GM23338 (cell line): ENCODE results near the gene ZSWIM9. TPM values are rescaled to one million over a fixed set of nuclear protein-coding genes. Genes with fewer than 3 reads are reported as not detected.

Experiments used
- ATAC-seq: fragments of 200-7000 bp; cut with Tn5 transposase; 3 replicates; pipeline ENCODE4 v1.9.1; 2020
- DNase-seq: peaks from one replicate; pipeline ENCODE4 v3.0.0-alpha.2; 2015; ENCODE audit warnings: low spot score
- H2AFZ ChIP-seq: fragments of 200-600 bp; sonication (generic); 2 replicates; pipeline ENCODE4 v1.8.0; 2016; ENCODE audit warnings: antibody characterized with exemption, mild to moderate bottlenecking, moderate library complexity
- H3F3A ChIP-seq: fragments of 200-600 bp; sonication (generic); replicated peaks from 2 replicates; pipeline ENCODE4 v1.8.0; 2017; ENCODE audit warnings: antibody characterized with exemption, mixed run types, low read depth
- H3K27ac ChIP-seq: fragments of 200-600 bp; sonication (generic); 2 replicates; pipeline ENCODE4 v1.6.1; 2016; ENCODE audit warnings: low read depth
- H3K27me3 ChIP-seq: fragments of 200-600 bp; sonication (generic); 2 replicates; pipeline ENCODE4 v1.8.0; 2016; ENCODE audit warnings: mild to moderate bottlenecking, mixed run types, moderate library complexity; ENCODE audit not compliant: insufficient read depth
- H3K36me3 ChIP-seq: fragments of 200-600 bp; sonication (generic); 2 replicates; pipeline ENCODE4 v1.8.0; 2016; ENCODE audit warnings: mild to moderate bottlenecking; ENCODE audit not compliant: insufficient read depth
- H3K4me1 ChIP-seq: fragments of 200-600 bp; sonication (generic); 2 replicates; pipeline ENCODE4 v1.8.0; 2016; ENCODE audit warnings: mild to moderate bottlenecking, moderate library complexity; ENCODE audit not compliant: insufficient read depth
- H3K4me2 ChIP-seq: fragments of 200-600 bp; sonication (generic); 2 replicates; pipeline ENCODE4 v1.7.1; 2017; ENCODE audit warnings: mixed run types
- H3K4me3 ChIP-seq: fragments of 200-600 bp; sonication (generic); 2 replicates; pipeline ENCODE4 v1.6.1; 2016; ENCODE audit warnings: mixed run types
- H3K79me2 ChIP-seq: fragments of 200-600 bp; sonication (generic); replicated peaks from 2 replicates; pipeline ENCODE4 v1.8.0; 2017; ENCODE audit warnings: mild to moderate bottlenecking; ENCODE audit not compliant: insufficient read depth
- H3K9me2 ChIP-seq: fragments of 200-600 bp; sonication (generic); 2 replicates; pipeline ENCODE4 v1.8.0; 2017; ENCODE audit not compliant: insufficient read depth
- H4K20me1 ChIP-seq: fragments of 200-600 bp; sonication (generic); replicated peaks from 2 replicates; pipeline ENCODE4 v1.8.0; 2017; ENCODE audit warnings: mild to moderate bottlenecking; ENCODE audit not compliant: insufficient read depth
- H3K27ac Mint-ChIP-seq: 2 replicates; pipeline ENCODE4 v1.8.0; 2020; ENCODE audit warnings: inconsistent platforms, mild to moderate bottlenecking, moderate library complexity, mixed read lengths
- H3K27me3 Mint-ChIP-seq: 3 replicates; pipeline ENCODE4 v1.8.0; 2022; ENCODE audit warnings: low read depth, mild to moderate bottlenecking, moderate library complexity, mixed read lengths, inconsistent platforms; ENCODE audit not compliant: insufficient read depth, poor library complexity
- H3K36me3 Mint-ChIP-seq: 3 replicates; pipeline ENCODE4 v1.8.0; 2021; ENCODE audit warnings: low read depth, mild to moderate bottlenecking, inconsistent platforms, moderate library complexity, mixed read lengths
- H3K4me1 Mint-ChIP-seq: 3 replicates; pipeline ENCODE4 v1.8.0; 2020; ENCODE audit warnings: mild to moderate bottlenecking, inconsistent platforms, mixed read lengths
- H3K4me3 Mint-ChIP-seq: 3 replicates; pipeline ENCODE4 v1.8.0; 2021; ENCODE audit warnings: moderate library complexity, mild to moderate bottlenecking, inconsistent platforms, mixed read lengths
- H3K9me3 Mint-ChIP-seq: 3 replicates; pipeline ENCODE4 v1.8.0; 2020; ENCODE audit warnings: moderate library complexity, mild to moderate bottlenecking, inconsistent platforms, mixed read lengths
- EZH2 ChIP-seq: fragments of 200-600 bp; sonication (generic); IDR thresholded peaks from one replicate; pipeline ENCODE4 v1.8.0; 2017; ENCODE audit warnings: antibody characterized with exemption, mild to moderate bottlenecking, low read depth; ENCODE audit not compliant: unreplicated experiment
- EZH2phosphoT487 ChIP-seq: fragments of 200-600 bp; sonication (generic); IDR thresholded peaks from one replicate; pipeline ENCODE4 v1.8.1; 2018; ENCODE audit warnings: antibody characterized with exemption; ENCODE audit not compliant: unreplicated experiment
- NANOG ChIP-seq: IDR thresholded peaks from 2 replicates; pipeline ENCODE4 v1.6.1; 2016; ENCODE audit warnings: antibody characterized with exemption, borderline replicate concordance
- POLR2AphosphoS5 ChIP-seq: IDR thresholded peaks from 2 replicates; pipeline ENCODE4 v1.6.1; 2016; ENCODE audit warnings: antibody characterized with exemption, low read depth
- REST ChIP-seq: IDR thresholded peaks from one replicate; pipeline ENCODE4 v1.6.1; 2018; ENCODE audit warnings: antibody characterized with exemption; ENCODE audit not compliant: unreplicated experiment
- ZNF114 ChIP-seq: fragments of 250-450 bp; sonication (Bioruptor Pico); IDR thresholded peaks from 2 replicates; pipeline ENCODE4 v1.5.0; 2020; ENCODE audit warnings: mild to moderate bottlenecking, moderate library complexity
- polyA plus RNA-seq: library from polyadenylated mRNA; unstranded; fragments of >200 nt; fragmentation: Nextera tagmentation; extraction: Ambion mirVana; gene quantifications from 2 replicates; pipeline ENCODE4 v1.2.1, GENCODE V29; 2016
- total RNA-seq: library from RNA; depleted of rRNA; stranded (reverse); fragments of >200 nt; shearing (Covaris generic); gene quantifications from 2 replicates; pipeline ENCODE4 v1.2.3, GENCODE V29; 2014
- TF ChIP-seq, protein P1 (sequence below), 2 experiments: fragments of 200-600 bp in 1 of 2; sonication (generic) in 1 of 2; conservative IDR thresholded peaks; 2 replicates each; pipeline versions ENCODE4 v1.5.1 to v1.6.1; 2016 to 2017; ENCODE audit warnings: antibody characterized with exemption in 2 of 2, low read depth in 2 of 2, mild to moderate bottlenecking in 2 of 2, moderate library complexity in 1 of 2
- TF ChIP-seq, protein P2 (sequence below): IDR thresholded peaks from 2 replicates; pipeline ENCODE4 v1.6.1; 2016; ENCODE audit warnings: antibody characterized with exemption

Gene ZSWIM9
- total and polyA plus RNA-seq, 2 experiments from 2014 or later: 2.9 to 9.1 TPM

- H3K4me3 ChIP-seq: no peak overlapping the region
- ATAC-seq: no peak
- H3K4me1 Mint-ChIP-seq: peaks cover 8% of the 10 kb centered on the region; the same call in 1 of the 3 replicates
- H3K4me3 Mint-ChIP-seq: no peak overlapping the region
- no peak overlapping the region for H2AFZ ChIP-seq
- no peaks in the 10 kb centered on the region for H3K27me3 ChIP-seq
- peaks cover 7% of the 10 kb centered on the region for H3K36me3 ChIP-seq
- H3K4me1 ChIP-seq: no peaks in the 10 kb centered on the region; the same call in 1 of the 2 replicates
- TF ChIP-seq NANOG: no peak
- TF ChIP-seq, protein P1, sequence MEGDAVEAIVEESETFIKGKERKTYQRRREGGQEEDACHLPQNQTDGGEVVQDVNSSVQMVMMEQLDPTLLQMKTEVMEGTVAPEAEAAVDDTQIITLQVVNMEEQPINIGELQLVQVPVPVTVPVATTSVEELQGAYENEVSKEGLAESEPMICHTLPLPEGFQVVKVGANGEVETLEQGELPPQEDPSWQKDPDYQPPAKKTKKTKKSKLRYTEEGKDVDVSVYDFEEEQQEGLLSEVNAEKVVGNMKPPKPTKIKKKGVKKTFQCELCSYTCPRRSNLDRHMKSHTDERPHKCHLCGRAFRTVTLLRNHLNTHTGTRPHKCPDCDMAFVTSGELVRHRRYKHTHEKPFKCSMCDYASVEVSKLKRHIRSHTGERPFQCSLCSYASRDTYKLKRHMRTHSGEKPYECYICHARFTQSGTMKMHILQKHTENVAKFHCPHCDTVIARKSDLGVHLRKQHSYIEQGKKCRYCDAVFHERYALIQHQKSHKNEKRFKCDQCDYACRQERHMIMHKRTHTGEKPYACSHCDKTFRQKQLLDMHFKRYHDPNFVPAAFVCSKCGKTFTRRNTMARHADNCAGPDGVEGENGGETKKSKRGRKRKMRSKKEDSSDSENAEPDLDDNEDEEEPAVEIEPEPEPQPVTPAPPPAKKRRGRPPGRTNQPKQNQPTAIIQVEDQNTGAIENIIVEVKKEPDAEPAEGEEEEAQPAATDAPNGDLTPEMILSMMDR (conservative IDR thresholded peaks at IDR 0.05; ENCODE audit: low read depth in 2 of 2): no peak
- no peak for TF ChIP-seq EZH2phosphoT487
- no peak for TF ChIP-seq POLR2AphosphoS5
- no peak for TF ChIP-seq ZNF114
- no peak for TF ChIP-seq EZH2
- TF ChIP-seq, protein P2, sequence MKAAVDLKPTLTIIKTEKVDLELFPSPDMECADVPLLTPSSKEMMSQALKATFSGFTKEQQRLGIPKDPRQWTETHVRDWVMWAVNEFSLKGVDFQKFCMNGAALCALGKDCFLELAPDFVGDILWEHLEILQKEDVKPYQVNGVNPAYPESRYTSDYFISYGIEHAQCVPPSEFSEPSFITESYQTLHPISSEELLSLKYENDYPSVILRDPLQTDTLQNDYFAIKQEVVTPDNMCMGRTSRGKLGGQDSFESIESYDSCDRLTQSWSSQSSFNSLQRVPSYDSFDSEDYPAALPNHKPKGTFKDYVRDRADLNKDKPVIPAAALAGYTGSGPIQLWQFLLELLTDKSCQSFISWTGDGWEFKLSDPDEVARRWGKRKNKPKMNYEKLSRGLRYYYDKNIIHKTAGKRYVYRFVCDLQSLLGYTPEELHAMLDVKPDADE: no peak
- TF ChIP-seq REST: no peak
- no peak overlapping the region for H3K27ac ChIP-seq
- H3K27ac Mint-ChIP-seq: no peak overlapping the region
- DNase-seq: no peak
- H3K27me3 Mint-ChIP-seq: peaks cover 13% of the 10 kb centered on the region
- no peaks in the 10 kb centered on the region for H3K9me2 ChIP-seq
- H3K9me3 Mint-ChIP-seq: peaks cover 30% of the 10 kb centered on the region
- H3K79me2 ChIP-seq: no peaks in the 10 kb centered on the region
- peaks cover 59% of the 10 kb centered on the region for H3K36me3 Mint-ChIP-seq
- peaks cover 3% of the 10 kb centered on the region; the same call in 1 of the 2 replicates for H4K20me1 ChIP-seq
- H3F3A ChIP-seq: no peaks in the 10 kb centered on the region
- no peak overlapping the region for H3K4me2 ChIP-seq
Measured at GRCh38 chr19:48186541-48186991, 16.1 kb downstream of the ZSWIM9 start.
